ENCODE data around the gene RAB7B.

- no peak for TF ChIP-seq CTCF (IDR thresholded peaks at IDR 0.05; ENCODE audit: poor library complexity)
- TF ChIP-seq EZH2phosphoT487 (IDR thresholded peaks at IDR 0.05; ENCODE audit: low read depth, severe bottlenecking, unreplicated experiment) = no peak
- TF ChIP-seq EZH2 (IDR thresholded peaks at IDR 0.05; ENCODE audit: borderline replicate concordance) = no peak
Observed at GRCh38 chr1:205928317-205928716, 74.9 kb downstream of the RAB7B start.
